HG02884 (cell line): ENCODE measurements around the gene CD44.

ENCODE experiments used
- ATAC-seq: cut with Tn5 transposase; IDR thresholded peaks from one replicate; pipeline ENCODE4 v1.9.1; 2021; ENCODE audit warnings: mild to moderate bottlenecking, moderate library complexity; ENCODE audit not compliant: unreplicated experiment

CD44 gene

GRCh38 chr11:35155677-35156076 lies 16.7 kb downstream of the CD44 start:
- no peak for ATAC-seq

- ATAC-seq = no peak
Observed at GRCh38 chr11:35157814-35158700, 19.1 kb downstream of the CD44 start.

DNA sequence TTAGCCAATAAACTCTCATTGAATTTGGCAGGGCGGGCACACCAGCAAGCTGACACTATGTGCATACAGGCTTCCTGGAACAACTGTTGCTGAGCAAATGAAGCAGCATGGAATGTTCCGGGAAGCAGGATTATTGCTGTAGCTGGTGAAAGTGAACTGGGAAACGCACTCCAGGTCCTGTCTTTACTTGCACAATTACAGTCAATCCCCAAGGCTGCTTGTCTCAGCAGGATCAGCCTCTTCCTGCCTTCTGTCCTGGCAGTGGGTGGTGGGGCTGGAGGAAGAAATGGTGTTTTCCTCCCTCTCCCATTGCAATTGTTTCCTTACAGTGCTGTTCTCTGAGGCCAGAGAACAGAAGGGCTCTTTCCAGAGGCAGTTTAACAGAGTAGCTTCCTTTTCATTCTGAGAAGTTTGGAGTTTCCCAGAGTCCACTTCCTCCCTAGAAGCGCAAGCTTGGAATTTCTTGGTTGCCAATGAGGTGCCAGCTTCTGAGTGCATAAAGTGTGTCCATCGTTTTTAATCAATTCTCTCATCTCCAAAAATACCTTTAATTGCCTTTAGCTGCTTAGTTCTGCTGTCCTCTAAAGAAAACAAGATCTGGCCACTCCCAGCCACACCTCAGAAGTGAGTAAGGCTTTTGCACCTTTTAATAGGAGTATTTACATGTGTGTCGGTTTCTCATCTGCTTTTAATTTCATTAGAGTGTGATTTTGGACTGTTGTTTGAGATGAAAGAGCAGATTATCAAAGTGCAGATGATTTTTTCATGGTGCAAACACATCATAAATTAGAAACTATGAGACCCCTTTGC lies 19.9 kb downstream of the CD44 start:
- ATAC-seq = no peak

DNA sequence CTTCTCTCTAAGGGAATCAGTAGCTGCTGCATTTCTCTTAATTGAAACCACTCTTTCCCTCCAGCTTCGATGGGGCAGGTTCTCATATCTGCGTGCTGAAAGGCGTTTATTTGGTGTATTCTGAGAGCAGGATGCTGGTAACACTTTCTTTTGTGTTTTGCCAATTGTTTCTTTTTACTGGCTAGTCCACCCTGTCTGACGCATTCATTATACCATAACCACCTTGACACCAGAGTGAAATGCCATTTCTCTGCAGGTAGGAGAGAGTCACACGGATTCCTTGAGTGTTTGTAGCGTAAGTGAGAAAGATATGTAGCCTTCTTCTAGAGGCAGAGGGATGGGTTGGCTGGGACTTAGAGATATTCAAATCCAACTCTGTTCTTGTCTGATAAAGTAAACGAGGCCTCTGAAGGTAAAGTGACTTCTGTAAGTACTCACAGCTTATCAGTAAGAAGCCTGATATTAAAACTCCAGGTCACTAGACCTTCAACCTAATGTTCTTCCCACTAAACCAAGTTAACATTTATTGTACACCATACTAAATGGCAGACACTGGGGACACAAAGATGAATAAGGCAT lies 21.4 kb downstream of the CD44 start:
- ATAC-seq = no peak

GRCh38 chr11:35160902-35161597 lies 22.1 kb downstream of the CD44 start:
- ATAC-seq = no peak

DNA sequence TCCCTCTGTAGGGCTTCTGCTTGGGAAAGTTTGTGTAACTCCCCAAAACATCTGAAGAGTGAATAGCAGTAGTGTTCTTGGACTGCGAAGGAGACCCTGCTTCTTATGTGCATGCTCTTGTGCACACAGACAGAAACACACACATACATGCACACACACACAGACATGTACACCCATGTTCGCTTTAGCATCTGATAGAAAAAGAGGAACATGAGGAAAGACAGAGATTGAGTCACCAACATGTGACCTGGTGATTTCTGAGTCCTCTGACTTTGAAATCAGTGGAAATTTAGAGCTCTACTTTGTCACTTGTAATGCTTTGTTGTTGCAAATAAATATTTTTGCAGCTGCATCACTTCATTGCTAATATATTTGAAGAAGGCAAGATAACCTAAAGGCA lies 23.8 kb downstream of the CD44 start:
- no peak for ATAC-seq

DNA sequence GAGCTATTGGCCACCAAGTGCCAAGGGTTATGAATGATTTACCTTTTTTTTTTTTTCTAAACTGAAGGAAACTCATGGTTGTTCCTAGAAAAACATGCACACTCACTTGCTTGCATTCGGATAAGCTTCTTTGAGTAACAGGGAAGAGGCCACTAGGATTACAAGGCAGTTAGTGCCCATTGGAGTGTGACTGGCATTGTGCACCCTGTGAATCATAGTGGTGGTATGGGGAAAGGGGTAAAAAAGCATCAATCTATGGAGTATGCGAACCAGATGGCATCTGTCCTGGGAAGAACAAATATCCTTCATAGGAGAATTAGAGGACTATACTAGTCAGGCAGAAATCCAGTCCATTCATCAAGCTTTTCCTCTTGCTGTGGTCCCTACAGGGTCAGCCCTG lies 24.2 kb downstream of the CD44 start:
- ATAC-seq = no peak

GRCh38 chr11:35163702-35164496 lies 24.9 kb downstream of the CD44 start:
- peak; percentile 30 for ATAC-seq

GRCh38 chr11:35165030-35165422 lies 26.1 kb downstream of the CD44 start:
- no peak for ATAC-seq

- peak; percentile 72 for ATAC-seq
Observed at GRCh38 chr11:35165423-35166368, 26.7 kb downstream of the CD44 start.

DNA sequence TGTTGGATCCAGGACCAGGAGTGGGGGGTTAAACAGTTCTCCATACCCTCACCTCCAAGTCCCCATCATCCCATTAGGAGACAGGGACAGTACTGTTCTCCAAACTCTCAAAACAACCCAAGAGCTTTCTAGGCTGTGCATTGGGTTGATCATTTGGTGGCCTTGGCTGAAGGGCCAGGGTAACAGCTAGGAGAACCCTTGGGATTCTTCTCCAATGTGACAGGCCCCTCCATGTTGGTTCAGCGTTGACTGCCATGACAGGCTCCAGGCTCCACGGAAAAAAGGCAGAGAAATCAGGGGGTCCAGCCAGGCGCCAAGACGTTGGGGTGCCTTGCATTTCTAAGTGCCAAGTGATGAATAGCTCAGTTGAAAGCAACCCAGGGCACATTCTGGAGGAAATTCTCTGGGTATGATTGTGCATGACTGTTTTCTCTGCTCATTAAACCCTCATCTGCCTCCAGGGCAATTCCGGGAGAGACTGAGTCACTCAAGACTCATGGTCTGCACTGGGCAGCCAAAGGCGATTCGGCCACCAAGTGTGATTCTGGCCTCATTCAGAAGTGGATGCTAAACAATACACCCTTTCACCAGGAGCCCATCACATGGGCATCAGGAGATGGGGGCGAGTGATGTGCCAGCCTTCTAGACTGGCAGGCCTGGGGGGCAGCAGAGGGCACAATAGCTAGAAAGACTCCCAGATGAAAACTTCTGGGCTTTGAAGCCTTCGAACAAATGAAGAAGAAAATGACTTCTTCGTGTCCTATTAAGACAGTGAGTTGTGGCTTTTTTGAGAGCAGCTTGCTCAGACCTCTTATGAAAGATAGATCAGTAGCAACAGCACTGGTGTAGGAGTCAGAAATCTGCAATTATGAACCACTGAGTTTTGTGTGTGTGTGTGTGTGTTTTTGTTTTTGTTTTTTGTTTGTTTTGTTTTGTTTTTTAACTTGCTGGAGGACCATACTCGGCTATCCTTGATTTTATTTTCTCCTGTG lies 27.7 kb downstream of the CD44 start:
- peak; percentile 3 for ATAC-seq

GRCh38 chr11:35167426-35167954 lies 28.5 kb downstream of the CD44 start:
- ATAC-seq = no peak

GRCh38 chr11:35168671-35169070 lies 29.7 kb downstream of the CD44 start:
- no peak for ATAC-seq

GRCh38 chr11:35169112-35169511 lies 30.1 kb downstream of the CD44 start:
- ATAC-seq = no peak

DNA sequence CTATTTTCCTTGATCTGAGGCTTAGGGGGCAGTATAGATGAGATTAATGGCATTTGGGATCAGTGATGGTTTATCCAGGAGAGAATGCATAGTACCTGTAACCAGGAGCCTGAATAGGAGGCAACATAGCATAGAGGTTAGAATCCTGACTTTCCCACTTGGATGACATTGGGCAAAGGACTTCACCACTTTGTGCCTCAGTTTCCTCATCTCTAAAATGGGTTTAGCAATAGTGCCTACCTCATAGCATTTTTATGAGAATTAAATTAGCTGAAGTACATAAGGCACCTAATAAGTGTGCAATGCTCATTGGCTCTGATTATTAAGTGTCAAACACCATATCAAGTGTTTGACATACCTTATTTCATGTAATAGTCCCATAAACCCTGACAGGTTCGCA lies 30.8 kb downstream of the CD44 start:
- no peak for ATAC-seq

- no peak for ATAC-seq
Observed at GRCh38 chr11:35170503-35170902, 31.5 kb downstream of the CD44 start.

GRCh38 chr11:35171226-35171625 lies 32.3 kb downstream of the CD44 start:
- no peak for ATAC-seq
